Regular cardiac myocyte (primary cell): ENCODE data around the gene FAAP24. TPM values are rescaled to one million over a fixed set of nuclear protein-coding genes. Genes with fewer than 3 reads are reported as not detected.

ENCODE experiments used
- total RNA-seq: library from RNA; depleted of rRNA; stranded (reverse); fragments of >200 nt; gene quantifications from 2 replicates; pipeline ENCODE4 v1.2.3, GENCODE V29; 2014

The FAAP24 gene
- total RNA-seq = 2.0 and 3.1 TPM in 2 replicates

GRCh38 chr19:32971715-32972540 lies at the start of gene FAAP24, which contains the start of gene CEP89:
Gene FAAP24, plus strand, starts transcription at chr19:32972242. Its CDS starts 955 bp downstream, at chr19:32973197.
Gene CEP89, minus strand, starts transcription at chr19:32971958. Its CDS starts 84 bp downstream, at chr19:32971874.

Other genes with a start within 250 kb of the FAAP24 start
- under 0.01 and 0.19 TPM in 2 replicates for gene SLC7A9, start 102.5 kb upstream of the FAAP24 start, total RNA-seq
- 6.5 and 16.7 TPM in 2 replicates for gene CEP89, start 284 bp upstream of the FAAP24 start, total RNA-seq
- 4.0 and 4.5 TPM in 2 replicates for gene RHPN2, start 92.6 kb downstream of the FAAP24 start, total RNA-seq
- 4.5 and 8.2 TPM in 2 replicates for gene GPATCH1, start 108.9 kb downstream of the FAAP24 start, total RNA-seq
- not detected in 2 replicates for gene WDR88, start 159.9 kb downstream of the FAAP24 start, total RNA-seq
- 22.8 and 34.1 TPM in 2 replicates for gene LRP3, start 222.1 kb downstream of the FAAP24 start, total RNA-seq